Fibroblast of mammary gland (primary cell): ENCODE measurements around the gene CHAT.

ENCODE experiments used
- DNase-seq: peaks from one replicate; pipeline ENCODE4 v3.0.0-alpha.2; 2010; ENCODE audit warnings: low read depth
- H3K4me3 ChIP-seq: 2 replicates; pipeline ENCODE4 v1.5.1; 2011; ENCODE audit warnings: low read depth, mild to moderate bottlenecking, low read length, moderate library complexity; ENCODE audit not compliant: control insufficient read depth
- CTCF ChIP-seq: conservative IDR thresholded peaks from 2 replicates; pipeline ENCODE4 v1.5.1; 2011; ENCODE audit warnings: low read depth, low read length, inconsistent platforms; ENCODE audit not compliant: control insufficient read depth, insufficient read depth

The CHAT gene

DNA sequence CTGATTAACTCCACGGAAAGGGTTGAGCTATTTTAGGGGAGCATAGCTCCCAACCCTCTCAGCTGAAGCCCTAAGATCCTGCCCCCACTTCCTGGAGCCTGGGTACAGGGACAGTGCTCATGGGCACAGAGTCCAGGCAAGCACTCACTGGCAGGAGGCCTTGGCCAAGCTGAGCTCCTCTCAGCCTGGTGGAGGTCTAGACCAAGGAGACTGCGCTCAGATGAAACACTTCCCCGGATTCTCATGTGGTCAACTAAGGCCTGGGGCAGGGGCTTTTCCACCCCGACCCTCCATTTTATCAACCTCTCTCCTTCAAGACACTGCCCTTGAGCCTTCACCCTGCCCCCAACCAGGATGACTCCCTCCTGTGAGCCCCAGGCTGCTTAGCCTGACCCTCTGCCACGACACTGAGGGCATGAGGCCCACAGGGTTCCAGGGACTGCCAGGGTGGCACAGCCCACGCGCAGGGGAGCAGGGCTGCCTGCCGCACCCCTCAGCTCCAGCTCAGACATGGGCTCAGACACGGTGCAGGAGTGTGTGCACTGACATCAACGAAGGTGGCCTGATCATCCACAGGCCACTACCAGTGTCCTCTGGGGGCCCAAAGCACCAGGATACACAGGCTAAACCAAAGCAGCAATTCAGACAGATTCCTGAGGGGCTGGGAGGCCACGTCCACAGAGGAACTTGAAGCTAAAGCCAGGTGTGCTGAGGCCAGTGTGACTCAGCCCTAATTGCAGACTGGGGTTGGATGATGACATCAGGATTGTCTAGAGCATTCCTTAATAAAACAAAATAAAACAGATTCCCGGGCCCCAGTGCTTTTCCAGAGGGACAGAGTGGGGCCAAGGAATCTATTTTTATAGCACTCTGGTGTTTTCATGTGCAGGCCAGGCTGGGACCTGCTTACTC lies 18.8 kb downstream of the CHAT start:
- no peak for TF ChIP-seq CTCF
- DNase-seq: peak; percentile 8
- H3K4me3 ChIP-seq: no peak overlapping the region

DNA sequence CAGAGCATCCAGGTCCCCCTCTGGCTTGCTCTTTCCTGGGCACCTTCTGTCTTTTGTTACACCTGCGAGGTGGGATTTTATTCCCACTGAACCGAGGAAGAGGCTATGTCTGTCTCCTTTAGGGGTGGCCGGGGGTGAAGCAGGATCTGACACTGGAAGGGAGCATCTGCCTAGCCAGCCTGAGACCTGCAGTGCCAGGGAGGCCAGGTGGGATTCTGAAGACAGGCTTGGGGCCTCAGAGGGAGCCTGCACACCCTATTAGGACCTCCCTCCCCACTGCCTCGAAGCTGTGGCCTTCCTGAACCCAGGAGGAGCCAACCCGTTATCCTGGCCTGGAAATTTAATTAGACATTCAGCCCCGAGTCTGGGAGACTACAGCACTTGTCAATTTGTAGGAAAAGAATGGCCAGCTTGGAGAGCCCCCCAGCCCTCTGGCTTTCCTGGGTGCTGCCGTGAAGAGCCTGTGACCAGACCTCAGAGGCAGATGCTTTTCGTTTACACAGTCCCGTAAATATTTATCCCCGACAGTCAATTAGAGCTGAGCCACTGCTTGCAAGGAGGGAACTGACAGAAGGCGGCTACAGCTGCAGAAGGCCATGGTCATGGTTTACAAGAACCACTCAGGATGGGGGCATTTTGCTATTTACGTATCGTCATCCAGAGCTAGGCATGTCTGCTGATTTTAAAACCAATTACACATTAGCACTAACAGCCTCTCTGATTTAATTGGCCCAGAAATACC lies 19.7 kb downstream of the CHAT start:
- no peak for TF ChIP-seq CTCF
- DNase-seq: no peak
- H3K4me3 ChIP-seq: no peak overlapping the region

DNA sequence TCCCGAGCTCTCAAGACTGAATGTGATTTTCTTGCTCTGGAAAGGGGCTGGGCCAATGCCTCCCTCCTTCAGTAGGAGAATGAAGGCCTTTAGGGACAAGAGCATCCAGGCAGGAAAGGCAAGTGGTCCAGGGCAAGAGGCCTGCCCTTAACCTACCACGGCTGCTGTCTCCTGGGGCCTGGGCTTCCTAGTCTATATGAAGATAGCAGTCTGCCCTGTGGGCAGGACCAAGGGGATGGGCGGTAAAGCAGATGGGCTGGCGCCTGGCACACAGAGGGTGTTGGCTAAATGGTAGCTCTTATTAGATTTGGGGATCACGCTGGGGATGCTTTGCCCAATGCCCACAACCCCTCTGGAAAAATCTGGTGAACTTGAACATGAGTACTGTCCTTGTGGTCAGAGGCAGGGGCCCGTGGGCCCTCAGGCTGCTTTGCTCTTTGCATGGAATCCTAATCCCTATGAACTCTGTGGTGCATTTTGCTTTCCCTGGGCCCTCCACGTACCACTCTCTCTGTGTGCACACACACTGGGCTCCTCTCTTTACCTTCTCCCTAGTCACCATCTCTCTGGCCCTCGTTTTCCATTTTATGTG lies 20.3 kb downstream of the CHAT start:
- DNase-seq: no peak
- TF ChIP-seq CTCF: no peak

DNA sequence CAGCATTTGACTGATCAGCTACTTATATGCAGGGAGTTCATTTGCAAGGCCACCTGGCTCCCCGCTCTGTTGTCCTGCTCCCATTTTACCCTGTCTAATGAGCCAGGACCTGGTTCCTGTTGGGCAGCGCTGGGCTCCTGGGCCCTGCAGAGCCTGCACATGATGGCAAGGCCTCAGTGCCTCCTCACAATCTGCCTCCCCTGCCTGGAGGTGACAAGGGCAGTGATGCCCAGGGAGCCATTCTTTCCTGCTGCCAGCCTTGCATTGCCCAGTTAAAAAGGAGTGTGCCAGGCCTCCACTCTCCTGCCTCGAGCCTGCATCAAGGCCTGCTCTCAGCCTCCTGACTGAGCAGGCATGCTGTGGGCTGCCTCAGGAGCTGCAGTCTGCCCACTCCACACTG lies 28.5 kb downstream of the CHAT start:
- no peak overlapping the region for H3K4me3 ChIP-seq
- DNase-seq: no peak
- no peak for TF ChIP-seq CTCF

More for the DNA sequence above, 20.3 kb downstream of the CHAT start:
- no peak overlapping the region for H3K4me3 ChIP-seq

- TF ChIP-seq CTCF: no peak
- H3K4me3 ChIP-seq: no peak overlapping the region
- DNase-seq: no peak
Measured at GRCh38 chr10:49643241-49644034, 29.6 kb downstream of the CHAT start.

- no peak for TF ChIP-seq CTCF
- no peak for DNase-seq
- H3K4me3 ChIP-seq: no peak overlapping the region
Measured at GRCh38 chr10:49644035-49644646, 30.3 kb downstream of the CHAT start.
